HG03159 (cell line): ENCODE data around the gene IQCK.

ENCODE experiments used
- ATAC-seq: cut with Tn5 transposase; IDR thresholded peaks from one replicate; pipeline ENCODE4 v1.9.1; 2021; ENCODE audit warnings: mild to moderate bottlenecking, moderate library complexity; ENCODE audit not compliant: unreplicated experiment

The IQCK gene

DNA sequence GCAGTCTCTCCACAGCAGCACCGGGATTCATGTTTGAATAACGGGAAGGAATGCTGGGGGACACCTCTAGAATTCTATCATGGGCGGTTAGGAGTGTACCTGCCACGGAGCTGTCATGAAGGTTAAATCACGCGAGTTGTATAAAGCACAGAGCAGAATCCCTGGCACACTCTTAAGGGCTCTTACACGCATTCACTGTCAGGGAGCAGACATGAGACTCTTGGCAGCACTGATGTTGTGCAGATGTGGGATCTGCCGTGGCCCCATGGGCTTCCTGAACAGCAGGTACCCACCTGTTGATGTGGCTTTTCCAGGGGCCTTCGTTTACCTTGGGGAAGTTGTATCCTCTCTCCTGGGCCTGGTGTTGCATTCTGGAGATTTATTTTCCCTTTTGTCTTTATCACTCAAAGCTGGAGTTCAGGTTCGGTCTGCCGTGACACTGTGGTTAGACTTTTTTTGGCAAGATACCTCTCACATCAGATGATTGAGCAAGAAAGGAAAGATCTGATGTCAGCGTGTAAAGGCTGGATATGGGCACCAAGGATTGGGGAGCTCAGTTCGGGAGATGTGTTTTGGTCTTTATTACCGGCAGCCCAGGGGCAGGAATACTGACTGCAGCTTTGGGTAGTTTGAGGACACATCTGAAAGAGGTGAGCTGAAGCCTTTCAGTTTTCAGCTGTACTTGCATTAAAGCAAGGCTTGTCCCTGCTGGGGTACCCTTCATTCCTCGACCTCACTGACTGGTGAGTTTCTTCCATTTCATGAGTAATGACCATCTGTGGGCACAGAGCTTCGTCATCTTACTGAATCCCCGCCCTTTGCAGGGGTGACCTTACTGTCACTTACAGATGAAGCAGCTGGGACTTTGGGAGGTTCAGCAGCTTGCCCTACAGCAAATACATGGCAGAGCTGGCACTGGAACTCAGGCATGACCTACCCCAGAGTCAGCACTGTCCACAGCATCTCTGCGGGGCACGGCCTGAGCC lies 19.3 kb upstream of the IQCK start:
- no peak for ATAC-seq

DNA sequence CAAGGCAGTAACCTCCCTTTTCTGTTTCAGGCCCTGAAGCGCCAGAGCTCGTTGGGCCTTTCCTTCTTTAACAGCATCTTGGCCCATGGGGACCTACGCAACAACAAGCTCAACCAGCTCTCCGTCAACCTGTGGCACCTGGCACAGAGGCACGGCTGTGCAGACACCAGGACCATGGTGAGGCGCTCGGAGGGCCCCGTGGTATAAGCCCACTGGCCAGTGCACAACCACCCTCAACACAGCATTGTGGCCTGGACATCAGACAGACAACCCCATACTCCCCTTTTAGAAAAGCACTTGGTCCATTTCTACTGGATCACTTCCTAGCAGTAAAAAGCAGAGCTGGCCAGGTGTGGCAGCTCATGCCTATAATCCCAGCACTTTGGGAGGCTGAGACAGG lies 18.6 kb upstream of the IQCK start:
- no peak for ATAC-seq

DNA sequence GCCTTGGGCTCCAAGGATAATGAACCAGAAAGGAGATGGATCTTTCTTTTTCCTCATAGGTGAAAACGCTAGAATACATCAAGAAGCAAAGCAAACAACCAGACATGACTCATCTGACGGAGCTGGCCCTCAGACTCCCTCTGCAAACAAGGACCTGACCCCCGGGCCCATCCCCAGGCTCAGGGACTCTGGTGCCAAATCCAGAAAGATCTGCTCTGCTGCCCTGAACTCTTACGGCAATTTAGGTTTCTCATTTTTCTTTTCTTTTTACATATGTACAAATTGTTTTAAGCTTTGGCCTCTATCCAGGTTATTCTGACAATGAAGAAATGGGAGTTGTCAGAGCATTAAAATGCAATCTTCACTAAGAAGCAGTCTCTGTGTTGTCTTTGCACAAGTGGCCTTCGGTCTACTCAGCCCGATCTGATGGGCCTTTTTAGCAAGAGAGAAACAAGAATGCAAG lies 17.7 kb upstream of the IQCK start:
- no peak for ATAC-seq

DNA sequence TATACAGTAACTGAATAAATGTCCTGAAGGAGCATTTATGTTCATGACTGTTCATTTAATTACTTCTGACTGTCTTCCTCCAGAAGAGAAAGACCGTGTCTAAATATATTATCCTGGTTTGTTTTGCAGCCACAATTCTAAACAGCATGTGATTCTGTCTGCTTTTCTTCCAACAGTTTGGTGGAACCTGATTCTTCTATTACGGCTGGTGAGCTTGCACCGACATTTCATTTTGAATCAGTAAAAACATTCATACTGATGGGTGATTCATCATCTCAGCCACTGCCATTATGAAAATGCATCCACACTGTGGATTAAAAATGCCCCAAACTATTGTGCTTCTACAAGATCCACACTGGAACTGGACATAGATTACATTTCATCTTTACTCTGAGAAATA lies 17.0 kb upstream of the IQCK start:
- ATAC-seq: no peak

DNA sequence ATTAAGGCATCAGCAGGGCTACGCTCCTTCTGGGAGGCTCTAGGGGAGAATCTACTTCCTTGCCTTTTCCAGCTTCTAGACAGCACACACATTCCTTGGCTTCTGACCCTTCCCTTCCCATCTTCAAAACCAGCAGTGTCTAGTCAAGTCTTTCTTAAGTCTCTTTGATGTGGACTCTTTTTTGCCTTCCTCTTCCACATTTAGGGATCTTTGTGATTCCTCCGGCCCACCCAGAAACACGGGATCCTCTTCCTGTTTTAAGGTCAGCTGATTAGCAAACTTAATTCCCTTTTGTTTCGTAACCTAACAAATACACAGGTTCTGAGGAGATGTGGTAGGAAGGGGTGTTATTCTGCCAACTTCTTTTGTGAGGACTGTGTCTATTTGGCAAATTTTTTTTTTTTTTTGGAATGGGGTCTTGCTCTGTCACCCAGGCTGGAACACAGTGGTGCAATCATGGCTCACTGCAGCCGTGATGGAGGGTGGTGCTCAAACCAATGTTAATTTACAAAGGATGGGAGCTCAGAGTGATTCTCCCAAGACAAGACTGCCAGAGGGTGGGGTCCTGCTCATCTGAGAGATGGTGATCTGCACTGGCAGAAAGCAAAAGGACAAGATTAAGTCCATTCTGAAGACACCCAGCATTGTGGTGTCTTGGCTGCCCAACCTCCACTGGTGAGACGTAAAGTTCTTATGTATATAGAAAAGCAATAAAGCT lies 14.7 kb upstream of the IQCK start:
- no peak for ATAC-seq

DNA sequence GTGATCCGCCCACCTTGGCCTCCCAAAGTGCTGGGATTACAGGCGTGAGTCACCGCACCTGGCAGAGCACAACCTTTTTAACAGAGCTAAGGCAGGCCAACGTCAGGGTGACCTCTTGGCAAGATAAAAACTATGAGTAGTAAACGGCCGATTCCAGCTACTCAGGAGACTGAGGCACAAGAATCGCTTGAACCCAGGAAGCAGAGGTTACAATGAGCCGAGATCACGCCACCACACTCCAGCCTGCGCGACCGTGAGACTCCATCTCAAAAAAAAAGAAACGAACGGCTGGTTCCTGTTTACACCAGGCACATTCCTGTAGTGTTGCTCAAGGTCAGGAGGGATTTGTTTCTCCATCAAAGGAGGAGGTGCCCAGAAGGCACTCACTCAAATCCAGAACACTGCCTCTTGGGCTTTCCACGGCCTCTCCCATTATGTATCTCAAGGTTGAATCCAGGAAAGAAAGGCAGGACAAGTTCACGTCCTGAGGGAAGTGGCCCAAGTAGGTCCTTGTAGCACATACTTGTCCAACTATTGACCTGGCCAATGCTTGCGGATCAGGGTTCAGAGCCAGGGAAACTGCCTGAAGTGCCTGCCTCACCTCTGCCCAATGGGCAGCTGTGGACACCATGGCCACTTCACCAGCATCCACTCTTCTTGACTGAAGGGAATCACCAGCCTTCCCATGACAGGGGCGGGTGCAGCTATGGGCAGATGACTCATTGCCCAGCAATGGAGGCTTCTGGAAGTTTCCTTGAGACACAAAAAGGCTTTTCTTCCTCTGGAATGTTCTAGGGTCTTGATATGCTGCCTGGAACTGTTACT lies 13.5 kb upstream of the IQCK start:
- ATAC-seq: no peak

DNA sequence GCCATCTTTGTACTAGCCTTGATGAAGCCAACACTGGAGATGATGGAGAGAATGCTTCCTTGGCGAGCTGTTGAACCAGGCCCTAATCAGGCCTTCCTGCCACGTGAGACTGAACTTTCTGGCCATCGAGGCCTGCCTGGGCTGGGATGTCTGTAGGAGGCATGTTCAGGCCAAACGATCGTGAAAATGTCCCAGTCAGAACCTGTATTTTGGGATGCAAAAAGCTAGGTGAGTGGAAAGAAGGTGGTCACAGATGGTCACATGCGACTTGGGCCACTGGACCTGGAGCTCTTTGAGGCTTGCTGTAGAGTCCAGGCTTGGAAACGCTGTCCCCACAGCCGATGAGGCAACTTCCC lies 12.9 kb upstream of the IQCK start:
- ATAC-seq: no peak

DNA sequence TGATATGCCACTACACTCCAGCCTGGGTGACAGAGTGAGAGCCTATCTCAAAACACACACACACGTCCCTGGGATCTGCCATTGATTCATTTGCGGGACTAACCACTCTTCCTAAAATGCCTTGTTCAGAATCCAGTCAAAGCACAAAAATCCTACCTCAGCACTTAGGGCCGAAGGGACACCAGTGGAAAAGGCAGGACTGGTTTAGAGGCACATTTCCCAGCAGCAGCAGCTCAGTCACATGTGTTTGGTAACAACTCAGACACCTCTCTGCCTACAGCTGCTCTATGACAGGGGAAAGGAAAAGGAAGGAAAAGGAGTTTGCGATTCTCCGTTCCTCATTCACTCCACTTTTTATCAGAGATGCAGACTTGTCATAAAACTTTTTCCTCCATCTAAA lies 12.2 kb upstream of the IQCK start:
- no peak for ATAC-seq

DNA sequence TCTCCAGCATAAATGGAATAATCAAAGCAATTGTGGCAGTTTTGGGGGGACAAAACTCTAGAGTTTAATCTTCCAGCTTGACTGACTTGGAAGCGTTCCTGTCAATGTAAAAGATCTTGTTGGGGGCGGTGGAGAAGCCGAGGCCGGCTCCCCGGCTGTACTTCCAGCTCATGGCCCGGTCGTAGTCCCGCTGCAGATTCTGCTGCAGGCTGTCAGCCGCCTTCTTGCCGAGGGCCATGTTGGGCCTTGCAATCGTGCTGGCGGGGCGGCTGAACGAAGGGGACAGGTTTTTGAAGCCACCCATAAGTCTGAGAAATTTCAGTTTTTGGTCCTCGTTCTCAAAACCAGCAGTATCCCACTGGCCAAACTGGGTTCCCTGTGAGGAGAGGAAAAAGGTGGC lies 11.2 kb upstream of the IQCK start:
- no peak for ATAC-seq

DNA sequence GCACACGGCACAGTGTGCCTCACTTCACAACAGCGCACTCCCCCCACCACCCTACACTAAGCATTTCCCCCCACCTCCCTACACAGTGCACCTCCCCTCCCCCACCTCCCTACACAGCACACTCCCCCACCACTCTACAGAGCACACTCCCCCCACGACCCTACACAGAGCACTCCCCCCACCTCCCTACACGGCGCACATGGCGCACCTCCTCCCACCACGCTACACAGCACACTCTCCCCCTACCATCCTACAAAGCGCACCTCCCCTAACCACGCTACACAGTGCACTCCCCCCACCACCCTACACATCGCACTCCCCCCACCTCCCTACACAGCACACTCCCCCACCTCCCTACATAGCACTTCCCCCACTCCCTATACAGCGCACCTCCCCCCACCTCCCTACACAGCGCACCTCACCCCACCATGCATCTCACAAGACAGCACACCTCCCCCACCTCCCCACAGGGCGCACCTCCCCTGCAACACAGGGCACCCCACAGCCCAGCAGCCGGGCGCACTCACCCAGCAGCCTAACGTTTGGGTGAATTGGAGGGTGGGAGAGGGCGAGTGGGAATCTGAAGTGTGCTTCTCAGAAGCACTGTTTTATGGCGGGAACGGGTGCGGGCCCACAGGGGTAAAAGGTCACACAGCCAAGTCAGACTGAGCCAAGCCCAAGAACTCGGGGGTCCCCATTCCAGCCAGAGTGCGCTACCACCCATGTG lies 10.3 kb upstream of the IQCK start:
- no peak for ATAC-seq

DNA sequence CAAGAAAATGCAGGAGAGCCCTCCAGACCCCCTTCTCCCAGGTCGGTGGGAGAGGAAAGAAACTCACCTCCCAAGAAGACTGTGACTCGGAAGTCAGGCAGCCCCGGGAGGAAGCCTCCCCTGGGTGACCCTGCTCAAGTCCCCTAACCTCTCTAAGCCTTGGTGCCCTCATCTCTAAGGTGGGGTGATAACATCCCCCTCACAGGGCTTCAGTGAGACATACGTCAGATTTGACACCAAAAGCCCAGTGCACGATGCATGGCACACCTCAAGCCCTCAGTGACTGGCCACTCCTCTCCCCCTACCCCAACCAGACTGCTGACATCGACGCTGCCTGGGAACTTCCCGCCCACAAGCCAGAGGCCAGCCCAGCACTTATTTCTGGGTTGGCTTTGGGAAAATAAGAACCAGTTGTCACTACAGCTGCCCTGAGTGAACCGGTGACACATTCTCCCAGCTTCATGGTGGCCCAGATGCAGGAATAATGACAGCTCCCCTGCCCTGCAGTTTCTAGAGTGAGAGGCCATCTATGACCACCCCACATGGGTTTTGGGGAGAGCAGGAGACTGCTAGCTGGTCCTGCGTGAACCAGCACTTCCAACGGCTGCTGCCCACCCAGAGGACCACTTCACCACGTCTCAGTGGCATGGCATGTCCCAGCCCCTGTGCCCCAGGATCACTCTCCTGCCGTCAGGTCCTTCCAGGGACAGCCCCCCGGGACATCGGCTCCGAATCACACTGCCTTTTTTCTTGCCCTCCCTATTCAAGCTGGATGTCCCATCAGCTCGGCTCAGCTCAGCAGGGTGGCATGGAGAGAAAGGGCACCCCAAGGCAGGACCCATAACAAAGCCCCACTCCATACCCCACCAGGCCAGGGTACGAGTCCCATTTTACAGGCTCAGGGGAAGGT lies 9.5 kb upstream of the IQCK start:
- ATAC-seq: no peak

DNA sequence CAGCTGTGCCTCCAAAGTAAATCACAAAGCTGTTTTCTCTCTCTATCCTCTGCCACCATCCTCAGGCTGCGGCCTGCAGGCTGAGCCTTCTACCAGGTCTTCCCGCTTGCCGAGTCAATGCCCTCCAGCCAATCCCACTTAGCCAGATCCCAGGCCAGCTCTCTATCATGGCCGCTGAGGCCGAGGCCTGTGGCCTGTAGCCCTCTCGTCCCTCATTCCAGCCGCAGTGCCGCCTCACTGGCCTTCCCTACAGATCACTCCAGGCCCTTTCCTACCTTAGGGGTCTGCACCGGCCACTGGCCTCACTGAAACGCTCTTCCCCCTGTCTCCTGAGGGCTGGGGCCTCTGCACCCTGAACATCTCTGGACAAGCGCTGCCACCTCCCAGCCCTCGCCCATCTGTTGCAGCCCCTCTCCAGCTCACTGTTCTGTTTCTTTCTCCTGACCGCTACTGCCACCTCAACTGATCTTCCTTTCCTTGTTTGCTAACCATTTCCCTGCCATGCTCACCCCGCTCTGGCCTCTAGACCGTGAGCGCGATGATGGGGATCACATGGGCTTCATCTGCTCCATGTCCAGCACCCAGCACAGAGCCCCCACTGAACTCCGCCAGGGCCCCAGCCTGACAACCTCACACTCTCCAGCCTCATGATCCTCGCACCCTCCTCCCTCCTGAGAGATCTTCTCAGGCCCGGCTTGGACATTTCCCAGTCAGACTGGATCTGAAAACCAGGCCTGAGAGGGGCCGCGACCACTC lies 8.5 kb upstream of the IQCK start:
- no peak for ATAC-seq

DNA sequence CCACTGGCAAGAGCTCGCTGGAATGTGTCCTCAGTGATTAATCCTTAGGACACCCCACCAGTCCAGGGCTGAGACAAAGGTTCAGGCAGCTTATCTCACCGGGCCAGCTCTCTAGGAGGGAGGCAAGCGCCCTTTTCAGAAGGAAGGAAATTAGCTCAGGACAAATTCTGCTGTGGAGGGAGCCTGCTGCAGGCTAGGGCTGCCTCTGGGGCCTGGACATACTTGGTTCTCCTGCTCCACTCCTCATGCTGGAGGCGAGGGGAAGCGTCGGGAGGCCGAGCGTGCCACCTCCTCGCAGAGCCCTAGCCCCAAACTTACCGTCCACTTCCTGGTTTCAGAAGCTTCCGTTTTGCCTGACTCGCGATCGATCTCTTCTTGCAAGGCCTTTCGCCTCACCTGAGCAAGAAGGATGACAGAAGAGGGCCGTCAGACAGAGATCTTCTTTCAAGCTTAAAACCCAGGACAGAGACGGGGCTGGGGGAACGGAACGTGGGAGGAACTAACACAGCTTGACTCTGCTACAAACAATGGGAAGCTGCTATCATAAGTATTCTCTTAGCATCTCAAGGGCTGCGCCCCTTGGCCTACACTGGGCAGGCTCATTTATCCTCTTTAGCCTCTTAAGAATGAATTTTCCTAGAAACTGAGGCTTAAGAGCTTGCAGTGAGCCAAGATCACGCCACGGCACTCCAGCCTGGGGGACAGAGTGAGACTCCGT lies 7.7 kb upstream of the IQCK start:
- ATAC-seq: no peak

DNA sequence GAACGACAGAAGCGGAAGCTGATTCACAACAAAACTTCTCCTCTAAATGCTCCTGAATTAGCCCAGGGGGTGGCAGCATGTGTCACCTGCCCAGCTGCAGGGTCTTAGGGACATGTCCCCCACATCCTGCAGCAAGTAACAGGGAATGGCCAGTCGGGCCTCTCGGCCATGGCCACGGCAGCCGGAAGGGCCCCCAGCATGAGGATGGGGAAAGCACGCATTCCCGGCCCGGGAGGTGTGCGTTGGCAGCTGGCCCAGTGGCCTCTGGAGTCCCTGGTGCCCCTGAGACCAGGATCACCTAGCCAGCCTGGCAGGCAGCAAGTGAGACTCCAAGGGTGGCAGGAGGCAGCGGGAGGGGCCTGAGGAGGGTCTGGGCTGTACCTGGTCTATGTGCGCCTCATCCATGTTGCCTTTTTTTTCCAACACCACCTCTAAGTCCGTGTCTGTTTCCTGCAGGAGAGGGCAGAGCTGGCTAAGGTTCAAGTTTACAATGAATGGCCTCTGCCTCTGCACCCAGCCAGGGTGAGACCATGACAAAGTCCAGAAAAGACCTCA lies 7.0 kb upstream of the IQCK start:
- ATAC-seq: no peak

DNA sequence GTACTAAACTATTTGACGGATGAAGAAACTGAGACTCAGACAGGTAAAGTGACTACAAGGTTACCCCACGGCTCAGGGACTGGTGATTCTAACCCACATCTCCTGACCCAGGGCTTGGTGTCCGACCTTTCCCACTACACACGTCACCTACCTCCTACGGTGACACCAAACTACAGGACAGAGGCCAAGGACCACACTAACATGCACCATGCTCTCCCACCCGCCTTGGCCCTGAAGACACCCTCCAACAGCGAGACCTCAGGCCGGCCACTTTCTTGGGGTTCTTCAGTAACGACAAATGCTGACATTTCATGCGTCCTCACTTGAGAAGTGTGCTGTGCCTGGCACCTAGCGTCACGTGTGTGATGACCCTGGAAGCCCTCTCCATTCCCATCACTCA lies 6.4 kb upstream of the IQCK start:
- no peak for ATAC-seq

DNA sequence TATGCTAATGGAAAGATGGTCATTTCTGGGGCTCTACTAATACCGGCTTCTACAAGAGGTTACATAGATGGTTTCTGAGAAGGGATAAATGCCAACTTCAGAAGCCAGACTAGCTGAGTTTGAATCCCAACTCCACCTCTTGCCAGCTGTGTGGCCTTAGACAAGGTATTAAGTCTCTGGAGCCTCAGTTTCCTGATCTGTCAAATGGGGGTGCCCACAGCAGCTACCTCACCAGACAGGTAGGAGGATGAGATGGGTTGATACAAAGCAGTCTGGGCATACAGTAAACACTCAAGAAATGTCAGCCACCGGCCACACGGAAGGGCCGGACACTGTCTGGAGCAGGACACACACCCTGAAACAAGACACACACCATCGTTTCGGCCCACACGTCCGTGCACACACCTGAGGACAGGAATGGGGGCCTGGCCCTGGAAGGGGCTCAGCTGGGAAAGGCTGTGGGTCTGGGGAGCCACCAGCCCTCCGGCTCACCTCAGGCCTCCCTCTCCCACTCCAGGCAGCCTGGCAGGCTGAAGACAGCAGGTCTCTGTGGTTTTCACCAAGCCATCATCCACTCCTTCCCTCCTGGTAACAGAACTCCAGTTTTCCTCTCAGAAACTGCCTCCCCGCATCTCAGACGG lies 5.5 kb upstream of the IQCK start:
- no peak for ATAC-seq

DNA sequence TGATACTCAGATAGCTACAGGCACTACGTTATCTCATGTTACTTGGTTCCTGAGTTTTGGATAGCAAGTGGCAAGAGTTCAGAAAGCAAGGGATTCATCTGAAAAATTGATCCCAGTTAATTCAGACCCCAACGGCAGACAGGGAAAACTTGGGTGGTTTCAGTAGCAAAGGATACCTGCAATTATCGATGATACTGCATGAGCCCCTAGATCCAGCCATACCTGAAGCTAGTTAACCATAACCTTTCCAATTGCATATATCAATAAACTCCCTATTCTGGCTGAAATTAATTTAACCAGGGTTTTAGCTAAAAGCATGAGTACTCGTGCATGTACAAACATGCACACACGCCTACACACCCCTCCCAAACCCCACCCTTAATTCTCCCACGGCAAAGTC lies 4.4 kb upstream of the IQCK start:
- ATAC-seq: no peak

DNA sequence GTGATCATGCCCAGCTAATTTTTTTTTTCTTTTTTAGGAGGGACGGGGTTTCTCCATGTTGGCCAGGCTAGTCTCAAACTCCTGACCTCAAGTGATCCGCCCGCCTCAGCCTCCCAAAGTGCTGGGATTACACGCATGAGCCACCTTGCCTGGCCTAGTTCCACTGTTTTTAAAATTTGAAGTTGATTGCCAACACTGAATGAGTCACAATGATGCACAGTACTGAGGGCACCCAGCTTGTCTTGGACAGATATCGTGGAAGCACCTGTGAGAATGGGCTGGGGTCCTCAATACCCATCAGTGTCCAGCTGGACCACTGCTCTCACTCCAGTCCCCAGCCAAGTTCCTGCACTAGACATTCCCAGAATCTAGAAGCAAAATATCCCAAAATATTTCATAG lies 2.5 kb upstream of the IQCK start:
- ATAC-seq: no peak
